Vagina (tissue), 2 donors: Measurements from ENCODE around the gene TBX1.

ENCODE experiments used
- POLR2A ChIP-seq, 2 donors: fragments of 450-650 bp; IDR thresholded peaks; one replicate each; pipeline ENCODE4 v1.6.1; 2017; ENCODE audit warnings: antibody characterized with exemption in 2 of 2, mild to moderate bottlenecking in 2 of 2, moderate library complexity in 2 of 2
- TF ChIP-seq, protein P1 (sequence below), 3 experiments: fragments of 450-650 bp in 2 of 3; fragments of 200-600 bp in 1 of 3; sonication (generic) in 1 of 3; IDR thresholded peaks; one replicate each; pipeline ENCODE4 v1.5.1; 2017 to 2019; ENCODE audit warnings: antibody characterized with exemption in 3 of 3, mild to moderate bottlenecking in 2 of 3, moderate library complexity in 2 of 3

DNA sequence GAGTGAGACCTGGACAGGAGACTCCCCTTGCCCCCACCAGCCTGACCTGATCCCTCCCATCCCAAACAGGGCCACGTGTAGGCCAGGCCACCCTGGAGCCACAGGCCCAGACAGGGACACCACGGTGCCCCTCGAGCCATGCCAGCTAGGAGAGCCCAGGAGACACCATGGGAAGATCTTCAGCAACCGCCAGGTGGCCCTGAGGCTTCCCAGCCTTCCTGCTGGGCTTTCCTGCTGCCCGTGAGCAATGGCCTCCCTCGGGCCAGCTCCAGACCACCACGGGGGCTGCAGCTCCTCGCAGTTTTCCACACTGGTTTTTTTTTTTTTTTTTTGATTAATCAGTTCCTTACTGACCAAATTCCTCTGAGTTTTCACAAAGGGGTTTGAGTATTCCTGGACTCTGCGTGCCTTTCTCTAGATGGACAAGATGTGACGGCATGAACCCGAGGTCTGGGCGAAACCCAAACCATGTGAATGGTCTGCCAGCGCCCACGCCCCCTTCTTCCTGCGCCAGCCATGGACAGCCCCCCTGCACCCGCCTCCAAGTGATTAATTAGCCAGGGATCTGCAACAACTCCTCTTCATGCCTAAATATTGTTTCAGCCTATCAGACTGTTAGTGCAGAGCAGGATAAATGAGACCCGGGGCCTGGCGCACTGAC, 40.9 kb downstream of the TBX1 start:
- TF ChIP-seq POLR2A (IDR thresholded peaks at IDR 0.05) = no peak
- TF ChIP-seq, protein P1, sequence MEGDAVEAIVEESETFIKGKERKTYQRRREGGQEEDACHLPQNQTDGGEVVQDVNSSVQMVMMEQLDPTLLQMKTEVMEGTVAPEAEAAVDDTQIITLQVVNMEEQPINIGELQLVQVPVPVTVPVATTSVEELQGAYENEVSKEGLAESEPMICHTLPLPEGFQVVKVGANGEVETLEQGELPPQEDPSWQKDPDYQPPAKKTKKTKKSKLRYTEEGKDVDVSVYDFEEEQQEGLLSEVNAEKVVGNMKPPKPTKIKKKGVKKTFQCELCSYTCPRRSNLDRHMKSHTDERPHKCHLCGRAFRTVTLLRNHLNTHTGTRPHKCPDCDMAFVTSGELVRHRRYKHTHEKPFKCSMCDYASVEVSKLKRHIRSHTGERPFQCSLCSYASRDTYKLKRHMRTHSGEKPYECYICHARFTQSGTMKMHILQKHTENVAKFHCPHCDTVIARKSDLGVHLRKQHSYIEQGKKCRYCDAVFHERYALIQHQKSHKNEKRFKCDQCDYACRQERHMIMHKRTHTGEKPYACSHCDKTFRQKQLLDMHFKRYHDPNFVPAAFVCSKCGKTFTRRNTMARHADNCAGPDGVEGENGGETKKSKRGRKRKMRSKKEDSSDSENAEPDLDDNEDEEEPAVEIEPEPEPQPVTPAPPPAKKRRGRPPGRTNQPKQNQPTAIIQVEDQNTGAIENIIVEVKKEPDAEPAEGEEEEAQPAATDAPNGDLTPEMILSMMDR (IDR thresholded peaks at IDR 0.05) = no peak
